Measurements from ENCODE around the gene ECHS1.

The ECHS1 gene

GRCh38 chr10:133391761-133392518, 18.8 kb upstream of the ECHS1 start:
- Histone ChIP-seq H3K14ac (ENCODE audit: low read length) (no peak overlapping the region), H4K91ac (ENCODE audit: low read depth, low read length) (no peak overlapping the region), H2AK5ac (ENCODE audit: low read length) (no peak overlapping the region), H2AFZ (ENCODE audit: insufficient read depth, low read length, poor library complexity) (no peak overlapping the region), H3K27me3 (ENCODE audit: insufficient read depth, low read length) (no peaks in the 10 kb centered on the region), H3K18ac (ENCODE audit: low read length) (no peak overlapping the region), H4K12ac (ENCODE audit: low read depth, low read length) (no peak overlapping the region), H3K4me1 (ENCODE audit: control insufficient read depth in 1 of 2, insufficient read depth in 2 of 2, low read length in 2 of 2) (peaks cover 0 to 4% of the 10 kb centered on the region in 2 experiments), H2BK5ac (ENCODE audit: low read depth, low read length, poor library complexity) (no peak overlapping the region), H3K4ac (ENCODE audit: low read depth, low read length) (no peak overlapping the region), H3K27ac (ENCODE audit: low read depth, low read length) (no peak overlapping the region), H2BK12ac (ENCODE audit: low read length) (no peak overlapping the region), H3K4me2 (ENCODE audit: low read length) (no peak overlapping the region), H3K9me3 (ENCODE audit: insufficient read depth, low read depth, low read length) (peaks cover 2% of the 10 kb centered on the region), H3K79me2 (ENCODE audit: control insufficient read depth, insufficient read depth, low read length, poor library complexity) (peaks cover 9% of the 10 kb centered on the region), H3K4me3 (ENCODE audit: low read depth, low read length) (no peak overlapping the region), H3K9ac (ENCODE audit: low read length) (no peak overlapping the region), H3K23ac (ENCODE audit: low read length) (no peak overlapping the region), H3K79me1 (ENCODE audit: low read length) (peaks cover 8% of the 10 kb centered on the region), H3K36me3 (ENCODE audit: control insufficient read depth in 1 of 2, insufficient read depth in 2 of 2, low read length in 2 of 2) (peaks cover 9 to 16% of the 10 kb centered on the region in 2 experiments), H2BK120ac (ENCODE audit: insufficient read depth, low read length, poor library complexity) (no peak overlapping the region), H4K8ac (ENCODE audit: low read depth, low read length) (no peak overlapping the region)
- no CpG with 5 or more reads among the region's 12 CpGs for WGBS (ENCODE audit: extremely low coverage, insufficient coverage, insufficient read length)
- no peak for DNase-seq

GRCh38 chr10:133391249-133391635, 18.1 kb upstream of the ECHS1 start:
- no peak overlapping the region for H3K14ac ChIP-seq (ENCODE audit: low read length)
- no peak overlapping the region for H2AK5ac ChIP-seq (ENCODE audit: low read length)
- H2BK12ac ChIP-seq (ENCODE audit: low read length): no peak overlapping the region
- H4K91ac ChIP-seq (ENCODE audit: low read depth, low read length): no peak overlapping the region
- H3K36me3 ChIP-seq (ENCODE audit: control insufficient read depth in 1 of 2, insufficient read depth in 2 of 2, low read length in 2 of 2): peaks cover 6 to 10% of the 10 kb centered on the region in 2 experiments
- H3K18ac ChIP-seq (ENCODE audit: low read length): no peak overlapping the region
- DNase-seq: no peak
- H4K12ac ChIP-seq (ENCODE audit: low read depth, low read length): no peak overlapping the region
- no CpG with 5 or more reads among the region's 12 CpGs for WGBS (ENCODE audit: extremely low coverage, insufficient coverage, insufficient read length)
- H3K27me3 ChIP-seq (ENCODE audit: insufficient read depth, low read length): no peaks in the 10 kb centered on the region
- no peak overlapping the region for H2BK5ac ChIP-seq (ENCODE audit: low read depth, low read length, poor library complexity)
- no peak overlapping the region for H4K8ac ChIP-seq (ENCODE audit: low read depth, low read length)
- H3K9ac ChIP-seq (ENCODE audit: low read length): no peak overlapping the region
- no peak overlapping the region for H3K4me3 ChIP-seq (ENCODE audit: low read depth, low read length)
- H3K23ac ChIP-seq (ENCODE audit: low read length): no peak overlapping the region
- H3K9me3 ChIP-seq (ENCODE audit: insufficient read depth, low read depth, low read length): peaks cover 2% of the 10 kb centered on the region
- no peak overlapping the region for H3K4me2 ChIP-seq (ENCODE audit: low read length)
- H3K4ac ChIP-seq (ENCODE audit: low read depth, low read length): no peak overlapping the region
- H3K27ac ChIP-seq (ENCODE audit: low read depth, low read length): no peak overlapping the region
- H2BK120ac ChIP-seq (ENCODE audit: insufficient read depth, low read length, poor library complexity): no peak overlapping the region
- peaks cover 9% of the 10 kb centered on the region for H3K79me2 ChIP-seq (ENCODE audit: control insufficient read depth, insufficient read depth, low read length, poor library complexity)
- H3K4me1 ChIP-seq (ENCODE audit: control insufficient read depth in 1 of 2, insufficient read depth in 2 of 2, low read length in 2 of 2): peaks cover 0 to 4% of the 10 kb centered on the region in 2 experiments
- peaks cover 8% of the 10 kb centered on the region for H3K79me1 ChIP-seq (ENCODE audit: low read length)
- no peak overlapping the region for H2AFZ ChIP-seq (ENCODE audit: insufficient read depth, low read length, poor library complexity)

GRCh38 chr10:133390597-133391248, 17.6 kb upstream of the ECHS1 start:
- no peak overlapping the region for H2AK5ac ChIP-seq (ENCODE audit: low read length)
- no peak for DNase-seq
- H3K14ac ChIP-seq (ENCODE audit: low read length): no peak overlapping the region
- H3K27me3 ChIP-seq (ENCODE audit: insufficient read depth, low read length): no peaks in the 10 kb centered on the region
- no peak overlapping the region for H2AFZ ChIP-seq (ENCODE audit: insufficient read depth, low read length, poor library complexity)
- no peak overlapping the region for H3K23ac ChIP-seq (ENCODE audit: low read length)
- no peak overlapping the region for H3K18ac ChIP-seq (ENCODE audit: low read length)
- H4K8ac ChIP-seq (ENCODE audit: low read depth, low read length): no peak overlapping the region
- H3K4ac ChIP-seq (ENCODE audit: low read depth, low read length): no peak overlapping the region
- H3K9ac ChIP-seq (ENCODE audit: low read length): no peak overlapping the region
- H2BK12ac ChIP-seq (ENCODE audit: low read length): no peak overlapping the region
- no peak overlapping the region for H3K27ac ChIP-seq (ENCODE audit: low read depth, low read length)
- H2BK5ac ChIP-seq (ENCODE audit: low read depth, low read length, poor library complexity): no peak overlapping the region
- H4K12ac ChIP-seq (ENCODE audit: low read depth, low read length): no peak overlapping the region
- peaks cover 9% of the 10 kb centered on the region for H3K79me2 ChIP-seq (ENCODE audit: control insufficient read depth, insufficient read depth, low read length, poor library complexity)
- no peak overlapping the region for H3K4me2 ChIP-seq (ENCODE audit: low read length)
- peaks cover 8% of the 10 kb centered on the region for H3K79me1 ChIP-seq (ENCODE audit: low read length)
- H3K36me3 ChIP-seq (ENCODE audit: control insufficient read depth in 1 of 2, insufficient read depth in 2 of 2, low read length in 2 of 2): peaks cover 3 to 6% of the 10 kb centered on the region in 2 experiments
- peaks cover 0 to 4% of the 10 kb centered on the region in 2 experiments for H3K4me1 ChIP-seq (ENCODE audit: control insufficient read depth in 1 of 2, insufficient read depth in 2 of 2, low read length in 2 of 2)
- no peak overlapping the region for H2BK120ac ChIP-seq (ENCODE audit: insufficient read depth, low read length, poor library complexity)
- peaks cover 2% of the 10 kb centered on the region for H3K9me3 ChIP-seq (ENCODE audit: insufficient read depth, low read depth, low read length)
- WGBS (ENCODE audit: extremely low coverage, insufficient coverage, insufficient read length): no CpG with 5 or more reads among the region's 19 CpGs
- H4K91ac ChIP-seq (ENCODE audit: low read depth, low read length): no peak overlapping the region
- no peak overlapping the region for H3K4me3 ChIP-seq (ENCODE audit: low read depth, low read length)

- Histone ChIP-seq H3K36me3 (ENCODE audit: control insufficient read depth in 1 of 2, insufficient read depth in 2 of 2, low read length in 2 of 2) (peaks cover 2 to 3% of the 10 kb centered on the region in 2 experiments), H2BK5ac (ENCODE audit: low read depth, low read length, poor library complexity) (no peak overlapping the region), H3K27ac (ENCODE audit: low read depth, low read length) (no peak overlapping the region), H3K79me1 (ENCODE audit: low read length) (peaks cover 5% of the 10 kb centered on the region), H3K18ac (ENCODE audit: low read length) (no peak overlapping the region), H4K12ac (ENCODE audit: low read depth, low read length) (no peak overlapping the region), H3K9ac (ENCODE audit: low read length) (no peak overlapping the region), H4K91ac (ENCODE audit: low read depth, low read length) (no peak overlapping the region), H3K4me1 (ENCODE audit: control insufficient read depth in 1 of 2, insufficient read depth in 2 of 2, low read length in 2 of 2) (no peaks in the 10 kb centered on the region), H3K9me3 (ENCODE audit: insufficient read depth, low read depth, low read length) (no peaks in the 10 kb centered on the region), H4K8ac (ENCODE audit: low read depth, low read length) (no peak overlapping the region), H3K4me2 (ENCODE audit: low read length) (no peak overlapping the region), H3K23ac (ENCODE audit: low read length) (no peak overlapping the region), H3K79me2 (ENCODE audit: control insufficient read depth, insufficient read depth, low read length, poor library complexity) (peaks cover 2% of the 10 kb centered on the region), H3K14ac (ENCODE audit: low read length) (no peak overlapping the region), H2AFZ (ENCODE audit: insufficient read depth, low read length, poor library complexity) (no peak overlapping the region), H3K4ac (ENCODE audit: low read depth, low read length) (no peak overlapping the region), H2BK120ac (ENCODE audit: insufficient read depth, low read length, poor library complexity) (no peak overlapping the region), H3K4me3 (ENCODE audit: low read depth, low read length) (no peak overlapping the region), H2BK12ac (ENCODE audit: low read length) (no peak overlapping the region), H2AK5ac (ENCODE audit: low read length) (no peak overlapping the region), H3K27me3 (ENCODE audit: insufficient read depth, low read length) (no peaks in the 10 kb centered on the region)
- DNase-seq: no peak
- no CpG with 5 or more reads among the region's 39 CpGs for WGBS (ENCODE audit: extremely low coverage, insufficient coverage, insufficient read length)
These were observed 16.0 kb upstream of the ECHS1 start for GRCh38 chr10:133388973-133389818.

All from trophoblast cell (in vitro differentiated cells and primary cell).